K562 (cell line): ENCODE results near the gene ACKR2. TPM values are rescaled to one million over a fixed set of nuclear protein-coding genes. Genes with fewer than 3 reads are reported as not detected.

Experiments
- ATF7 ChIP-seq: fragments of 450-650 bp; IDR thresholded peaks from 2 replicates; pipeline ENCODE4 v1.7.1; 2014; ENCODE audit warnings: mild to moderate bottlenecking, moderate library complexity
- CHD2 ChIP-seq: IDR thresholded peaks from 2 replicates; pipeline ENCODE4 v1.6.1; 2011; ENCODE audit warnings: low read depth, low read length
- DACH1 ChIP-seq: fragments of 450-650 bp; IDR thresholded peaks from 2 replicates; pipeline ENCODE4 v1.6.1; 2018; ENCODE audit not compliant: partially characterized antibody
- FOXM1 ChIP-seq, 2 experiments: fragments of 450-650 bp in 1 of 2; sonication (generic) in 1 of 2; formaldehyde crosslinking in 1 of 2; IDR thresholded peaks; 2 replicates each; pipeline versions ENCODE4 v1.6.1 to v1.9.0; 2017 to 2022; ENCODE audit warnings: low read depth in 2 of 2, mild to moderate bottlenecking in 2 of 2, missing genetic modification reagents in 1 of 2, moderate library complexity in 1 of 2
- TAF1 ChIP-seq: IDR thresholded peaks from 2 replicates; pipeline ENCODE4 v1.6.1; 2011; ENCODE audit warnings: mild to moderate bottlenecking, low read length, moderate library complexity; ENCODE audit not compliant: insufficient read depth, control insufficient read depth, severe bottlenecking; ENCODE audit errors: extremely low read depth
- U2AF1 ChIP-seq: fragments of 200-400 bp; formaldehyde crosslinking; optimal IDR thresholded peaks from 2 replicates; pipeline ENCODE3; 2017; ENCODE audit warnings: mild to moderate bottlenecking, low read depth, low read length, moderate library complexity
- ZFX ChIP-seq: sonication (generic); formaldehyde crosslinking; IDR thresholded peaks from 2 replicates; pipeline ENCODE4 v1.8.0; 2022; ENCODE audit warnings: mild to moderate bottlenecking, missing genetic modification reagents, moderate library complexity
- ZNF12 ChIP-seq: sonication (generic); formaldehyde crosslinking; IDR thresholded peaks from 2 replicates; pipeline ENCODE4 v1.4.0; 2020; ENCODE audit warnings: mild to moderate bottlenecking, missing genetic modification reagents
- ZNF398 ChIP-seq: fragments of 250-450 bp; sonication (Bioruptor Pico); IDR thresholded peaks from 2 replicates; pipeline ENCODE4 v1.8.0; 2021; ENCODE audit warnings: moderate library complexity, mild to moderate bottlenecking, inconsistent platforms
- polyA plus RNA-seq, 8 experiments: library from polyadenylated mRNA; depleted of rRNA in 4 of 8; stranded (reverse) in 5 of 8; unstranded in 3 of 8; fragments of >200 nt; fragmentation: Nextera tagmentation in 2 of 8; fragmentation: Illumina TruSeq in 1 of 8; extraction: Ambion mirVana in 2 of 8; extraction: Trizol in 1 of 8; gene quantifications; 2 replicates each; pipeline versions ENCODE4 v1.2.1 to v1.2.3, GENCODE V29; 2011 to 2014; ENCODE audit warnings: inconsistent platforms in 1 of 8, missing spikeins in 1 of 8
- total RNA-seq, 7 experiments: library from RNA; depleted of rRNA in 6 of 7; stranded (reverse); fragments of >200 nt in 6 of 7; fragmentation: Illumina TruSeq in 2 of 7; extraction: Trizol in 2 of 7; gene quantifications; 2 replicates each; pipeline versions ENCODE4 v1.2.1 to v1.2.3, GENCODE V29; 2011 to 2021; ENCODE audit warnings: low replicate concordance in 1 of 7
- TF ChIP-seq, protein P1 (sequence below): fragments of 250-450 bp; sonication (Bioruptor Pico); IDR thresholded peaks from 2 replicates; pipeline ENCODE4 v1.4.0; 2020; ENCODE audit warnings: mild to moderate bottlenecking, moderate library complexity, borderline replicate concordance
- TF ChIP-seq, protein P2 (sequence below): fragments of 450-650 bp; IDR thresholded peaks from 2 replicates; pipeline ENCODE4 v1.6.1; 2016; ENCODE audit warnings: low read depth

Gene ACKR2
- total and polyA plus RNA-seq, 9 of the 15 experiments (the other 6 are each of a cell fraction or from before 2014, with no cell fraction given) = 0.03 to 0.69 (median 0.25) TPM; not detected in 1

GRCh38 chr3:42830437-42831320 lies 21.4 kb downstream of the ACKR2 start (continued):
- TF ChIP-seq, protein P1, sequence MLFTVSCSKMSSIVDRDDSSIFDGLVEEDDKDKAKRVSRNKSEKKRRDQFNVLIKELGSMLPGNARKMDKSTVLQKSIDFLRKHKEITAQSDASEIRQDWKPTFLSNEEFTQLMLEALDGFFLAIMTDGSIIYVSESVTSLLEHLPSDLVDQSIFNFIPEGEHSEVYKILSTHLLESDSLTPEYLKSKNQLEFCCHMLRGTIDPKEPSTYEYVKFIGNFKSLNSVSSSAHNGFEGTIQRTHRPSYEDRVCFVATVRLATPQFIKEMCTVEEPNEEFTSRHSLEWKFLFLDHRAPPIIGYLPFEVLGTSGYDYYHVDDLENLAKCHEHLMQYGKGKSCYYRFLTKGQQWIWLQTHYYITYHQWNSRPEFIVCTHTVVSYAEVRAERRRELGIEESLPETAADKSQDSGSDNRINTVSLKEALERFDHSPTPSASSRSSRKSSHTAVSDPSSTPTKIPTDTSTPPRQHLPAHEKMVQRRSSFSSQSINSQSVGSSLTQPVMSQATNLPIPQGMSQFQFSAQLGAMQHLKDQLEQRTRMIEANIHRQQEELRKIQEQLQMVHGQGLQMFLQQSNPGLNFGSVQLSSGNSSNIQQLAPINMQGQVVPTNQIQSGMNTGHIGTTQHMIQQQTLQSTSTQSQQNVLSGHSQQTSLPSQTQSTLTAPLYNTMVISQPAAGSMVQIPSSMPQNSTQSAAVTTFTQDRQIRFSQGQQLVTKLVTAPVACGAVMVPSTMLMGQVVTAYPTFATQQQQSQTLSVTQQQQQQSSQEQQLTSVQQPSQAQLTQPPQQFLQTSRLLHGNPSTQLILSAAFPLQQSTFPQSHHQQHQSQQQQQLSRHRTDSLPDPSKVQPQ (CRISPR knock-in tag) = no peak
- TF ChIP-seq, protein P2, sequence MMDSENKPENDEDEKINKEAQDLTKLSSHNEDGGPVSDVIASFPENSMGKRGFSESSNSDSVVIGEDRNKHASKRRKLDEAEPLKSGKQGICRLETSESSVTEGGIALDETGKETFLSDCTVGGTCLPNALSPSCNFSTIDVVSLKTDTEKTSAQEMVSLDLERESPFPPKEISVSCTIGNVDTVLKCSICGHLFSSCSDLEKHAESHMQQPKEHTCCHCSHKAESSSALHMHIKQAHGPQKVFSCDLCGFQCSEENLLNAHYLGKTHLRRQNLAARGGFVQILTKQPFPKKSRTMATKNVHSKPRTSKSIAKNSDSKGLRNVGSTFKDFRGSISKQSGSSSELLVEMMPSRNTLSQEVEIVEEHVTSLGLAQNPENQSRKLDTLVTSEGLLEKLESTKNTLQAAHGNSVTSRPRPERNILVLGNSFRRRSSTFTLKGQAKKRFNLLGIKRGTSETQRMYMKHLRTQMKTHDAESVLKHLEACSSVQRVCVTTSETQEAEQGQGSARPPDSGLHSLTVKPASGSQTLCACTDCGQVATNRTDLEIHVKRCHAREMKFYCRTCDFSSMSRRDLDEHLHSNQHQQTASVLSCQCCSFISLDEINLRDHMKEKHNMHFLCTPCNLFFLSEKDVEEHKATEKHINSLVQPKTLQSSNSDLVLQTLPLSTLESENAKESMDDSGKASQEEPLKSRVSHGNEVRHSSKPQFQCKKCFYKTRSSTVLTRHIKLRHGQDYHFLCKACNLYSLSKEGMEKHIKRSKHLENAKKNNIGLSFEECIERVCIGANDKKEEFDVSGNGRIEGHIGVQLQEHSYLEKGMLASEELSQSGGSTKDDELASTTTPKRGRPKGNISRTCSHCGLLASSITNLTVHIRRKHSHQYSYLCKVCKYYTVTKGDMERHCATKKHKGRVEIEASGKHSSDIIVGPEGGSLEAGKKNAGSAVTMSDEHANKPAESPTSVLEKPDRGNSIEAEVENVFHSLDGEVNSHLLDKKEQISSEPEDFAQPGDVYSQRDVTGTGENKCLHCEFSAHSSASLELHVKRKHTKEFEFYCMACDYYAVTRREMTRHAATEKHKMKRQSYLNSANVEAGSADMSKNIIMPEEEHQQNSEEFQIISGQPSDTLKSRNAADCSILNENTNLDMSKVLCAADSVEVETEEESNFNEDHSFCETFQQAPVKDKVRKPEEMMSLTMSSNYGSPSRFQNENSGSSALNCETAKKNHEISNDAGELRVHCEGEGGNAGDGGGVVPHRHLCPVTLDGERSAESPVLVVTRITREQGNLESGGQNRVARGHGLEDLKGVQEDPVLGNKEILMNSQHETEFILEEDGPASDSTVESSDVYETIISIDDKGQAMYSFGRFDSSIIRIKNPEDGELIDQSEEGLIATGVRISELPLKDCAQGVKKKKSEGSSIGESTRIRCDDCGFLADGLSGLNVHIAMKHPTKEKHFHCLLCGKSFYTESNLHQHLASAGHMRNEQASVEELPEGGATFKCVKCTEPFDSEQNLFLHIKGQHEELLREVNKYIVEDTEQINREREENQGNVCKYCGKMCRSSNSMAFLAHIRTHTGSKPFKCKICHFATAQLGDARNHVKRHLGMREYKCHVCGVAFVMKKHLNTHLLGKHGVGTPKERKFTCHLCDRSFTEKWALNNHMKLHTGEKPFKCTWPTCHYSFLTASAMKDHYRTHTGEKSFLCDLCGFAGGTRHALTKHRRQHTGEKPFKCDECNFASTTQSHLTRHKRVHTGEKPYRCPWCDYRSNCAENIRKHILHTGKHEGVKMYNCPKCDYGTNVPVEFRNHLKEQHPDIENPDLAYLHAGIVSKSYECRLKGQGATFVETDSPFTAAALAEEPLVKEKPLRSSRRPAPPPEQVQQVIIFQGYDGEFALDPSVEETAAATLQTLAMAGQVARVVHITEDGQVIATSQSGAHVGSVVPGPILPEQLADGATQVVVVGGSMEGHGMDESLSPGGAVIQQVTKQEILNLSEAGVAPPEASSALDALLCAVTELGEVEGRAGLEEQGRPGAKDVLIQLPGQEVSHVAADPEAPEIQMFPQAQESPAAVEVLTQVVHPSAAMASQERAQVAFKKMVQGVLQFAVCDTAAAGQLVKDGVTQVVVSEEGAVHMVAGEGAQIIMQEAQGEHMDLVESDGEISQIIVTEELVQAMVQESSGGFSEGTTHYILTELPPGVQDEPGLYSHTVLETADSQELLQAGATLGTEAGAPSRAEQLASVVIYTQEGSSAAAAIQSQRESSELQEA = no peak
- TF ChIP-seq DACH1 (no peak), FOXM1 (IDR thresholded peaks at IDR 0.05; ENCODE audit: low read depth) (no peak), FOXM1 (CRISPR knock-in tag; IDR thresholded peaks at IDR 0.05; ENCODE audit: low read depth) (no peak), U2AF1 (no peak), ATF7 (no peak), ZNF12 (CRISPR knock-in tag) (no peak), ZNF398 (no peak), TAF1 (no peak), ZFX (CRISPR knock-in tag) (no peak), CHD2 (0 out of 2 replicates have a peak, but pooled peaks have one; percentile 8)
